Activated CD8-positive, alpha-beta memory T cell treated with anti-CD3 and anti-CD28 coated beads, Interleukin-2, amount 10 ng/mL, durations not matched to agents 7 days and 5 days (primary cell): ENCODE measurements around the gene HSCB. TPM values are rescaled to one million over a fixed set of nuclear protein-coding genes. Genes with fewer than 3 reads are reported as not detected.
A peak's percentile ranks its signal among the peaks of the same experiment; 100 is the strongest.
"Not testable (repeated sequence)": the region's sequence is repeated elsewhere in the genome, so short reads cannot be mapped to it uniquely, and the experiment has no call there.

ENCODE experiments used
- ATAC-seq: fragments of 150-1000 bp; cut with Tn5 transposase; one replicate; pipeline ENCODE4 v1.10.0; 2021; ENCODE audit warnings: moderate library complexity
- CTCF ChIA-PET: fragments of 350-600 bp; sonication (Branson Sonifier 250); formaldehyde crosslinking; loops from one replicate; lab custom pipeline; 2021; ENCODE audit warnings: antibody characterized with exemption; lab: Charles Lee
- DNase-seq: peaks from one replicate; pipeline ENCODE4 v3.0.0-alpha.2; 2020
- H3K27ac Mint-ChIP-seq: one replicate; pipeline ENCODE4 v1.8.0; 2021; ENCODE audit warnings: mild to moderate bottlenecking, mixed read lengths
- H3K27me3 Mint-ChIP-seq: one replicate; pipeline ENCODE4 v1.8.0; 2021; ENCODE audit warnings: mixed read lengths
- H3K36me3 Mint-ChIP-seq: one replicate; pipeline ENCODE4 v1.8.0; 2021; ENCODE audit warnings: mild to moderate bottlenecking, mixed read lengths
- H3K4me1 Mint-ChIP-seq: one replicate; pipeline ENCODE4 v1.8.0; 2021; ENCODE audit warnings: mixed read lengths
- H3K4me3 Mint-ChIP-seq: one replicate; pipeline ENCODE4 v1.8.0; 2021; ENCODE audit warnings: mild to moderate bottlenecking, moderate library complexity, mixed read lengths
- H3K9me3 Mint-ChIP-seq: one replicate; pipeline ENCODE4 v1.8.0; 2022; ENCODE audit warnings: low read depth, mixed read lengths
- total RNA-seq, 2 experiments: library from RNA; stranded (reverse); gene quantifications; one replicate each; pipeline ENCODE4 v1.2.3, GENCODE V29; 2021

The HSCB gene
- total RNA-seq, 2 experiments from 2014 or later = 17.6 to 19.2 TPM

- DNase-seq (no peak), ATAC-seq (peak; percentile 36)
- peaks cover 36% of the 10 kb centered on the region for H3K36me3 Mint-ChIP-seq
- CTCF ChIA-PET = no interaction called here
- H3K9me3 Mint-ChIP-seq = no peaks in the 10 kb centered on the region
- H3K27ac Mint-ChIP-seq = no peak overlapping the region
- H3K27me3 Mint-ChIP-seq = no peaks in the 10 kb centered on the region
- H3K4me1 Mint-ChIP-seq = peaks cover 24% of the 10 kb centered on the region
- no peak overlapping the region for H3K4me3 Mint-ChIP-seq
These were observed 23.8 kb upstream of the HSCB start for GRCh38 chr22:28718044-28718443.

- CTCF ChIA-PET = no interaction called here
- DNase-seq (no peak), ATAC-seq (no peak)
- peaks cover 39% of the 10 kb centered on the region for H3K36me3 Mint-ChIP-seq
- peaks cover 12% of the 10 kb centered on the region for H3K4me1 Mint-ChIP-seq
- no peaks in the 10 kb centered on the region for H3K27me3 Mint-ChIP-seq
- H3K9me3 Mint-ChIP-seq = no peaks in the 10 kb centered on the region
- H3K27ac Mint-ChIP-seq = no peak overlapping the region
- H3K4me3 Mint-ChIP-seq = no peak overlapping the region
These were observed 13.8 kb upstream of the HSCB start for GRCh38 chr22:28728002-28728401.

- DNase-seq (no peak), ATAC-seq (no peak)
These were observed 13.1 kb upstream of the HSCB start for GRCh38 chr22:28728621-28729313.

GRCh38 chr22:28730179-28730578 is 11.7 kb upstream of the HSCB start:
- Mint-ChIP-seq H3K9me3 (no peaks in the 10 kb centered on the region), H3K4me1 (peaks cover 12% of the 10 kb centered on the region), H3K27ac (no peak overlapping the region), H3K4me3 (no peak overlapping the region), H3K27me3 (no peaks in the 10 kb centered on the region), H3K36me3 (peaks cover 37% of the 10 kb centered on the region)
- DNase-seq = no peak
- ATAC-seq = no peak
- CTCF ChIA-PET = interaction anchor here (1.0 kb wide), 1 partner anchor 19 kb away, joined by 3 read pairs; no protein-coding TSS in a partner anchor

More at GRCh38 chr22:28728621-28729313, 13.1 kb upstream of the HSCB start:
- H3K4me3 Mint-ChIP-seq = no peak overlapping the region
- peaks cover 42% of the 10 kb centered on the region for H3K36me3 Mint-ChIP-seq
- no peaks in the 10 kb centered on the region for H3K27me3 Mint-ChIP-seq
- H3K4me1 Mint-ChIP-seq = peaks cover 12% of the 10 kb centered on the region
- no peaks in the 10 kb centered on the region for H3K9me3 Mint-ChIP-seq
- H3K27ac Mint-ChIP-seq = no peak overlapping the region
- CTCF ChIA-PET = interaction anchor here (1.0 kb wide), 1 partner anchor 101 kb away, joined by 3 read pairs; no protein-coding TSS in a partner anchor

- Mint-ChIP-seq H3K9me3 (no peaks in the 10 kb centered on the region), H3K36me3 (peaks cover 24% of the 10 kb centered on the region), H3K27me3 (no peaks in the 10 kb centered on the region), H3K4me1 (peaks cover 11% of the 10 kb centered on the region), H3K27ac (no peak overlapping the region), H3K4me3 (no peak overlapping the region)
- CTCF ChIA-PET = interaction anchor here (1.1 kb wide), 1 partner anchor 15 kb away, joined by 3 read pairs; no protein-coding TSS in a partner anchor
- ATAC-seq (no peak), DNase-seq (no peak)
These were observed 7.4 kb upstream of the HSCB start for GRCh38 chr22:28734393-28734792.

- Mint-ChIP-seq H3K27ac (no peak overlapping the region), H3K36me3 (peaks cover 25% of the 10 kb centered on the region), H3K27me3 (no peaks in the 10 kb centered on the region), H3K4me1 (peaks cover 24% of the 10 kb centered on the region), H3K4me3 (no peak overlapping the region), H3K9me3 (no peaks in the 10 kb centered on the region)
- ATAC-seq (no peak), DNase-seq (no peak)
- CTCF ChIA-PET = interaction anchor here (0.7 kb wide), 2 partner anchors 304 to 1369 kb away, joined by 3 to 4 read pairs; no protein-coding TSS in a partner anchor
These were observed 5.3 kb upstream of the HSCB start for GRCh38 chr22:28736301-28737155.

GRCh38 chr22:28737701-28738100 is 4.1 kb upstream of the HSCB start:
- Mint-ChIP-seq H3K4me3 (no peak overlapping the region), H3K9me3 (no peaks in the 10 kb centered on the region), H3K27ac (no peak overlapping the region), H3K27me3 (no peaks in the 10 kb centered on the region), H3K36me3 (peaks cover 25% of the 10 kb centered on the region), H3K4me1 (peaks cover 30% of the 10 kb centered on the region)
- CTCF ChIA-PET = interaction anchor here (1.0 kb wide), 1 partner anchor 436 kb away, joined by 3 read pairs; no protein-coding TSS in a partner anchor
- ATAC-seq (no peak), DNase-seq (no peak)

GRCh38 chr22:28738876-28739275 is 3.0 kb upstream of the HSCB start:
- DNase-seq, CTCF ChIA-PET, H3K4me3 Mint-ChIP-seq, ATAC-seq, H3K9me3 Mint-ChIP-seq, H3K27me3 Mint-ChIP-seq: not testable (repeated sequence)
- H3K27ac Mint-ChIP-seq = peak overlapping the region; percentile 30
- peaks cover 41% of the 10 kb centered on the region for H3K4me1 Mint-ChIP-seq
- peaks cover 23% of the 10 kb centered on the region for H3K36me3 Mint-ChIP-seq

GRCh38 chr22:28741200-28741784 is 547 bp upstream of the HSCB start:
- no peak for DNase-seq
- H3K9me3 Mint-ChIP-seq = no peaks in the 10 kb centered on the region
- peak overlapping the region; percentile 90 for H3K27ac Mint-ChIP-seq
- H3K4me3 Mint-ChIP-seq = peak overlapping the region; percentile 85
- H3K27me3 Mint-ChIP-seq = no peaks in the 10 kb centered on the region
- ATAC-seq = no peak
- CTCF ChIA-PET = interaction anchor here (0.8 to 1.8 kb wide), 4 partner anchors 26 to 413 kb away, joined by 3 to 10 read pairs (median 4); partner anchors contain the start of gene CCDC117
- H3K36me3 Mint-ChIP-seq = peaks cover 34% of the 10 kb centered on the region
- peaks cover 50% of the 10 kb centered on the region for H3K4me1 Mint-ChIP-seq

GRCh38 chr22:28742562-28742962 is 723 bp downstream of the HSCB start:
- DNase-seq = no peak
- CTCF ChIA-PET = interaction anchor here (1.8 kb wide), 1 partner anchor 88 kb away, joined by 6 read pairs; no protein-coding TSS in a partner anchor
- H3K36me3 Mint-ChIP-seq = peaks cover 45% of the 10 kb centered on the region
- H3K4me1 Mint-ChIP-seq = peaks cover 52% of the 10 kb centered on the region
- no peak for ATAC-seq
- H3K4me3 Mint-ChIP-seq = peak overlapping the region; percentile 85
- H3K27ac Mint-ChIP-seq = peak overlapping the region; percentile 90
- no peaks in the 10 kb centered on the region for H3K27me3 Mint-ChIP-seq
- H3K9me3 Mint-ChIP-seq = no peaks in the 10 kb centered on the region

GRCh38 chr22:28743852-28744251 is 2.0 kb downstream of the HSCB start:
- no peak for ATAC-seq
- H3K27me3 Mint-ChIP-seq = no peaks in the 10 kb centered on the region
- peaks cover 46% of the 10 kb centered on the region for H3K36me3 Mint-ChIP-seq
- CTCF ChIA-PET = interaction anchor here (1.0 kb wide), 2 partner anchors 19 to 86 kb away, joined by 3 read pairs; no protein-coding TSS in a partner anchor
- peaks cover 58% of the 10 kb centered on the region for H3K4me1 Mint-ChIP-seq
- peak overlapping the region; percentile 85 for H3K4me3 Mint-ChIP-seq
- no peak for DNase-seq
- peak overlapping the region; percentile 90 for H3K27ac Mint-ChIP-seq
- no peaks in the 10 kb centered on the region for H3K9me3 Mint-ChIP-seq

GRCh38 chr22:28750471-28750881 is 8.6 kb downstream of the HSCB start:
- CTCF ChIA-PET = interaction anchor here (0.6 to 3.0 kb wide), 2 partner anchors 22 to 38 kb away, joined by 3 to 16 read pairs; partner anchors contain the start of gene CCDC117
- ATAC-seq (no peak), DNase-seq (no peak)
- Mint-ChIP-seq H3K27ac (no peak overlapping the region), H3K4me1 (peaks cover 34% of the 10 kb centered on the region), H3K27me3 (no peaks in the 10 kb centered on the region), H3K9me3 (no peaks in the 10 kb centered on the region), H3K4me3 (no peak overlapping the region), H3K36me3 (peaks cover 51% of the 10 kb centered on the region)

- H3K9me3 Mint-ChIP-seq, H3K4me3 Mint-ChIP-seq, H3K27me3 Mint-ChIP-seq, DNase-seq, ATAC-seq, CTCF ChIA-PET, H3K27ac Mint-ChIP-seq: not testable (repeated sequence)
- Mint-ChIP-seq H3K4me1 (peaks cover 14% of the 10 kb centered on the region), H3K36me3 (peaks cover 28% of the 10 kb centered on the region)
These were observed 12.7 kb downstream of the HSCB start for GRCh38 chr22:28754512-28754911.
